ENCODE measurements around the gene IL1RAPL2. TPM values are rescaled to one million over a fixed set of nuclear protein-coding genes. Genes with fewer than 3 reads are reported as not detected.

The IL1RAPL2 gene
- total RNA-seq, 4 donors from 2014 or later = not detected

DNA sequence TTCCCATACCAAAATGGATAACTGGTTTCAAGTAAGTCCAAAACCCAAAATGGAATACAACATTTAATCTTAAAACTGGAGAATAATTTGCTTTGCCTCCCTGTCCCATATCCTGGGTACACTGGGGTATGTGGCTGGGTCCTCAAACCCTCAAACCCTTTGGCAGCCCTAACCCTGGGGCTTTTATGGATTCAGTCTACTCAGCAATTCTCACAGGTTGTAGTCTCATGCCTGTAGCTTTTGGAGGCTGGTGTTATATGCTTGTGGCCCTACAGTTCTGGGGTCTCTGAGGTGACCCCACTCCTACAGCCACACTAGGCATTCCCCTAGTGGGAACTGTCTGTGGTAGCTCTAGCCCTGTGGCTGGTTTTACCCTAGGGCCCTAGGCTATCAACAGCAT, 1145.8 kb downstream of the IL1RAPL2 start:
- no peak overlapping the region for H3K4me3 ChIP-seq
- no peaks in the 10 kb centered on the region for H3K9me3 ChIP-seq
- no peaks in the 10 kb centered on the region for H3K27me3 ChIP-seq
- DNase-seq = no peak
- no peaks in the 10 kb centered on the region for H3K36me3 ChIP-seq
- no peaks in the 10 kb centered on the region for H3K4me1 ChIP-seq
- H3K27ac ChIP-seq = no peak overlapping the region
- TF ChIP-seq, protein P1, sequence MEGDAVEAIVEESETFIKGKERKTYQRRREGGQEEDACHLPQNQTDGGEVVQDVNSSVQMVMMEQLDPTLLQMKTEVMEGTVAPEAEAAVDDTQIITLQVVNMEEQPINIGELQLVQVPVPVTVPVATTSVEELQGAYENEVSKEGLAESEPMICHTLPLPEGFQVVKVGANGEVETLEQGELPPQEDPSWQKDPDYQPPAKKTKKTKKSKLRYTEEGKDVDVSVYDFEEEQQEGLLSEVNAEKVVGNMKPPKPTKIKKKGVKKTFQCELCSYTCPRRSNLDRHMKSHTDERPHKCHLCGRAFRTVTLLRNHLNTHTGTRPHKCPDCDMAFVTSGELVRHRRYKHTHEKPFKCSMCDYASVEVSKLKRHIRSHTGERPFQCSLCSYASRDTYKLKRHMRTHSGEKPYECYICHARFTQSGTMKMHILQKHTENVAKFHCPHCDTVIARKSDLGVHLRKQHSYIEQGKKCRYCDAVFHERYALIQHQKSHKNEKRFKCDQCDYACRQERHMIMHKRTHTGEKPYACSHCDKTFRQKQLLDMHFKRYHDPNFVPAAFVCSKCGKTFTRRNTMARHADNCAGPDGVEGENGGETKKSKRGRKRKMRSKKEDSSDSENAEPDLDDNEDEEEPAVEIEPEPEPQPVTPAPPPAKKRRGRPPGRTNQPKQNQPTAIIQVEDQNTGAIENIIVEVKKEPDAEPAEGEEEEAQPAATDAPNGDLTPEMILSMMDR (IDR thresholded peaks at IDR 0.05) = no peak
- TF ChIP-seq POLR2A (IDR thresholded peaks at IDR 0.05) = no peak

GRCh38 chrX:105715746-105716145, 1149.7 kb downstream of the IL1RAPL2 start:
- no peaks in the 10 kb centered on the region for H3K4me1 ChIP-seq
- TF ChIP-seq, protein P1 (IDR thresholded peaks at IDR 0.05) = no peak
- no peak for TF ChIP-seq POLR2A (IDR thresholded peaks at IDR 0.05)
- H3K27me3 ChIP-seq = no peaks in the 10 kb centered on the region
- H3K4me3 ChIP-seq = no peak overlapping the region
- no peaks in the 10 kb centered on the region for H3K9me3 ChIP-seq
- H3K36me3 ChIP-seq = no peaks in the 10 kb centered on the region
- no peak for DNase-seq
- no peak overlapping the region for H3K27ac ChIP-seq

DNA sequence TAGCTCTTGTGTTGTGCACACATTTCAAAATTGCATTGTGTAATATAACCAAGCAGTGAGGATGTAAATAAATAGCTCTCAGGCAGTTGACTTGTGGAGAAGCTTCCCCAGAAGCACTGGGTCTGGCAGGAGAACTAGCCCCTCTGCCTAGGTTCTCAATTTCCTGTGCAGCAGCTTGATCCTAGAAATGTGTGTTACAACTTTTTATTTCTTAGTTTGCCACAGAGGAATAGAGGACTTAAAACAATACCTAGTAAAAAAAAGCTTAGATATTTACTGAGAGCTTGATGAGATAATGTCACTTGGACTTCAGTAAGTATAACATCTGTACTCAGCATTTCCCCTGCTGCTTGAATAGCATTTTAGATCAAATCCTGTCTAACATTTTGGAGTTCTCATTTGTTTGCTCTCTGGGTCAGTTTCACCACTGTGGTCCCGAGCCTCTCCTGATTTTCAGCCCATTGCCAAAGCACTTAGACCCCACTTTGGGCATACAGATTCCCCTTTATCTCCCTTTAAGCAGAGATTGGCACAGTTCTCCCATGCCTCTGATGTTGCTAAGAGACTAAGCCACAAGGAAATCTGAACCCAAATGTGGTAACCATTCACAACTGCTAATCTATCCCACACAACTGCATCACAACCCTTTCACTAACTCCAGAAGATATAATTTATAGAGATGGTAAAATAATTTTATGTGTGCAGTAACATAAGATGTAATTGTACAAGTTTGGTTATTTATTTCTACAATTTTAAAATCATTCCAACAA, 1158.2 kb downstream of the IL1RAPL2 start:
- Histone ChIP-seq H3K27me3 (no peaks in the 10 kb centered on the region), H3K27ac (no peak overlapping the region), H3K4me3 (no peak overlapping the region), H3K9me3 (no peaks in the 10 kb centered on the region), H3K4me1 (no peaks in the 10 kb centered on the region), H3K36me3 (no peaks in the 10 kb centered on the region)
- TF ChIP-seq, protein P1 (IDR thresholded peaks at IDR 0.05) = no peak
- TF ChIP-seq POLR2A (IDR thresholded peaks at IDR 0.05) = no peak
- DNase-seq = no peak

GRCh38 chrX:105725228-105725627, 1159.2 kb downstream of the IL1RAPL2 start:
- Histone ChIP-seq H3K36me3 (no peaks in the 10 kb centered on the region), H3K27me3 (no peaks in the 10 kb centered on the region), H3K4me1 (no peaks in the 10 kb centered on the region), H3K27ac (no peak overlapping the region), H3K4me3 (no peak overlapping the region), H3K9me3 (no peaks in the 10 kb centered on the region)
- TF ChIP-seq, protein P1 (IDR thresholded peaks at IDR 0.05) = no peak
- TF ChIP-seq POLR2A (IDR thresholded peaks at IDR 0.05) = no peak
- DNase-seq = no peak

DNA sequence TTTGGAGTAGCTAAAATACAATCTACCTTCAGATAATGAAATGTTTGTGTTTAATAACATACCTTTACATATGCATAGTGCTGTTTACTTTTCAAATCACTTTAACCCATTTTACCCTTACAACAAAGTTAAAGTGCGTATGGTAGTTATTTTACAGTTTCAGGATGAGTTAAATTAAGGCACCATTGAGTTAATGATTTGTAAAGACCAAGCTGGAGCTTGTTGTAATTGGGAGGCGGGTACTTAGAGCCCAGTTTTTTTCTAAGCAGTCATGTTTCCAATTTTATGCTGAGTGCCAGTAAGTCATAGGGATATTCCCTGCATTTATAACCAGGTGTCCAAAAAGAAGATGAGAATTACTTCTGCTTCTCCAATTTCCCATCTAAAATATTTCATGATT, 1172.2 kb downstream of the IL1RAPL2 start:
- TF ChIP-seq, protein P1 (IDR thresholded peaks at IDR 0.05) = no peak
- TF ChIP-seq POLR2A (IDR thresholded peaks at IDR 0.05) = no peak
- no peak for DNase-seq
- H3K27me3 ChIP-seq = no peaks in the 10 kb centered on the region
- no peak overlapping the region for H3K27ac ChIP-seq
- H3K4me3 ChIP-seq = no peak overlapping the region
- H3K9me3 ChIP-seq = no peaks in the 10 kb centered on the region
- H3K4me1 ChIP-seq = no peaks in the 10 kb centered on the region
- H3K36me3 ChIP-seq = no peaks in the 10 kb centered on the region
